ENCODE measurements around the gene SKOR1.

Gene SKOR1

GRCh38 chr15:67820992-67821783, 4.1 kb upstream of the SKOR1 start:
- peak overlapping the region; percentile 85 for H3K27ac Mint-ChIP-seq
- H3K4me1 Mint-ChIP-seq (ENCODE audit: low read depth): peaks cover 16% of the 10 kb centered on the region
- H3K9me3 Mint-ChIP-seq: no peaks in the 10 kb centered on the region
- peaks cover 4% of the 10 kb centered on the region for H3K36me3 Mint-ChIP-seq (ENCODE audit: low read depth)
- peaks cover 91% of the 10 kb centered on the region for H3K27me3 Mint-ChIP-seq (ENCODE audit: low read depth)
- H3K4me3 Mint-ChIP-seq: peak overlapping the region; percentile 44

- Mint-ChIP-seq H3K36me3 (ENCODE audit: low read depth) (peaks cover 4% of the 10 kb centered on the region), H3K27ac (peak overlapping the region; percentile 85), H3K4me3 (peak overlapping the region; percentile 44), H3K27me3 (ENCODE audit: low read depth) (peaks cover 88% of the 10 kb centered on the region), H3K4me1 (ENCODE audit: low read depth) (peaks cover 18% of the 10 kb centered on the region), H3K9me3 (no peaks in the 10 kb centered on the region)
Measured at GRCh38 chr15:67821784-67822440, 3.4 kb upstream of the SKOR1 start.

GRCh38 chr15:67822537-67823313, 2.6 kb upstream of the SKOR1 start:
- peak overlapping the region; percentile 34 for H3K4me3 Mint-ChIP-seq
- H3K27ac Mint-ChIP-seq: peak overlapping the region; percentile 80
- H3K9me3 Mint-ChIP-seq: no peaks in the 10 kb centered on the region
- H3K4me1 Mint-ChIP-seq (ENCODE audit: low read depth): peaks cover 18% of the 10 kb centered on the region
- H3K27me3 Mint-ChIP-seq (ENCODE audit: low read depth): peaks cover 79% of the 10 kb centered on the region
- peaks cover 4% of the 10 kb centered on the region for H3K36me3 Mint-ChIP-seq (ENCODE audit: low read depth)

- no peaks in the 10 kb centered on the region for H3K9me3 Mint-ChIP-seq
Measured at GRCh38 chr15:67823314-67824196, 1.8 kb upstream of the SKOR1 start.

GRCh38 chr15:67824197-67824968, 926 bp upstream of the SKOR1 start:
- Mint-ChIP-seq H3K9me3 (no peaks in the 10 kb centered on the region), H3K36me3 (ENCODE audit: low read depth) (peaks cover 4% of the 10 kb centered on the region), H3K27me3 (ENCODE audit: low read depth) (peaks cover 80% of the 10 kb centered on the region), H3K4me3 (peak overlapping the region; percentile 67), H3K27ac (peak overlapping the region; percentile 69), H3K4me1 (ENCODE audit: low read depth) (peaks cover 23% of the 10 kb centered on the region)

More at GRCh38 chr15:67823314-67824196, 1.8 kb upstream of the SKOR1 start:
- Mint-ChIP-seq H3K27ac (peak overlapping the region; percentile 69), H3K4me1 (ENCODE audit: low read depth) (peaks cover 20% of the 10 kb centered on the region), H3K36me3 (ENCODE audit: low read depth) (peaks cover 4% of the 10 kb centered on the region), H3K27me3 (ENCODE audit: low read depth) (peaks cover 77% of the 10 kb centered on the region), H3K4me3 (peak overlapping the region; percentile 67)

GRCh38 chr15:67825881-67826716, 790 bp downstream of the SKOR1 start:
- no peaks in the 10 kb centered on the region for H3K9me3 Mint-ChIP-seq
- peak overlapping the region; percentile 25 for H3K4me3 Mint-ChIP-seq
- H3K27me3 Mint-ChIP-seq (ENCODE audit: low read depth): peaks cover 77% of the 10 kb centered on the region
- H3K27ac Mint-ChIP-seq: peak overlapping the region; percentile 87
- peaks cover 4% of the 10 kb centered on the region for H3K36me3 Mint-ChIP-seq (ENCODE audit: low read depth)
- H3K4me1 Mint-ChIP-seq (ENCODE audit: low read depth): peaks cover 23% of the 10 kb centered on the region

- no peaks in the 10 kb centered on the region for H3K9me3 Mint-ChIP-seq
- peaks cover 23% of the 10 kb centered on the region for H3K4me1 Mint-ChIP-seq (ENCODE audit: low read depth)
- no peak overlapping the region for H3K4me3 Mint-ChIP-seq
- peaks cover 77% of the 10 kb centered on the region for H3K27me3 Mint-ChIP-seq (ENCODE audit: low read depth)
- no peaks in the 10 kb centered on the region for H3K36me3 Mint-ChIP-seq (ENCODE audit: low read depth)
- H3K27ac Mint-ChIP-seq: no peak overlapping the region
Measured at GRCh38 chr15:67826717-67827561, 1.6 kb downstream of the SKOR1 start.

GRCh38 chr15:67827562-67828277, 2.4 kb downstream of the SKOR1 start:
- H3K27ac Mint-ChIP-seq: no peak overlapping the region
- peaks cover 77% of the 10 kb centered on the region for H3K27me3 Mint-ChIP-seq (ENCODE audit: low read depth)
- no peaks in the 10 kb centered on the region for H3K9me3 Mint-ChIP-seq
- peaks cover 18% of the 10 kb centered on the region for H3K4me1 Mint-ChIP-seq (ENCODE audit: low read depth)
- H3K36me3 Mint-ChIP-seq (ENCODE audit: low read depth): no peaks in the 10 kb centered on the region
- H3K4me3 Mint-ChIP-seq: no peak overlapping the region

GRCh38 chr15:67828278-67828968, 3.1 kb downstream of the SKOR1 start:
- Mint-ChIP-seq H3K27ac (peak overlapping the region; percentile 81), H3K27me3 (ENCODE audit: low read depth) (peaks cover 80% of the 10 kb centered on the region), H3K4me3 (no peak overlapping the region), H3K9me3 (no peaks in the 10 kb centered on the region), H3K36me3 (ENCODE audit: low read depth) (no peaks in the 10 kb centered on the region), H3K4me1 (ENCODE audit: low read depth) (peaks cover 23% of the 10 kb centered on the region)

GRCh38 chr15:67828969-67829646, 3.8 kb downstream of the SKOR1 start:
- Mint-ChIP-seq H3K9me3 (no peaks in the 10 kb centered on the region), H3K36me3 (ENCODE audit: low read depth) (no peaks in the 10 kb centered on the region), H3K4me3 (no peak overlapping the region), H3K4me1 (ENCODE audit: low read depth) (peaks cover 22% of the 10 kb centered on the region), H3K27ac (peak overlapping the region; percentile 36), H3K27me3 (ENCODE audit: low read depth) (peaks cover 80% of the 10 kb centered on the region)

All from T-helper 1 cell treated with Interleukin-12 subunit alpha and Interleukin-12 subunit beta and Interleukin-4 antibody, amounts not matched to agents 30 μg/mL and 1 μg/mL, for 36 hours (primary cell).